ENCODE results near the gene LRP1.

- TF ChIP-seq EZH2 (IDR thresholded peaks at IDR 0.05), result no peak
- no peak for TF ChIP-seq POLR2AphosphoS5 (IDR thresholded peaks at IDR 0.05; ENCODE audit: borderline replicate concordance, low read depth, low read length)
Observed at GRCh38 chr12:57152639-57153038, 24.4 kb downstream of the LRP1 start.

Measured in SK-N-MC (cell line).